ENCODE measurements around the gene SLC35F1.

DNA sequence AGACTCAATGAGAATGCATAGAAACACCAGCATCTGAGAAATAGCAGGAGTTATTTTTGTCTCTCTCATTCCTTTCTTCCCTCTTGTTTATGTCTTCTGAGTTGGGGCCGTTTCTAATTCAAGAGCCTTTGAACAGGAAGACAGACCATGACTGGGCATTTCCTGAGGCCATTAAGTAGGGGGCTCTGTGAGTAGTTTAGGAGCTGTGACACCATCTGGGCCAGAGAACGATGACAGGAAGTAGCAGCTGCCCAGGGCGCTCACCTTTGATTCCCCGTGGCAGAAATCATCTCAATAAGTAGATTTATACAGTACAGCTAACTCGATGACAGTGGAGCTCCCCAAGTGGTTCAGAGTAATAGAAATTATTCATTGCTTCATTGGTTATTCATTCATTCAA, 342.6 kb downstream of the SLC35F1 start:
- TF ChIP-seq, protein P1, sequence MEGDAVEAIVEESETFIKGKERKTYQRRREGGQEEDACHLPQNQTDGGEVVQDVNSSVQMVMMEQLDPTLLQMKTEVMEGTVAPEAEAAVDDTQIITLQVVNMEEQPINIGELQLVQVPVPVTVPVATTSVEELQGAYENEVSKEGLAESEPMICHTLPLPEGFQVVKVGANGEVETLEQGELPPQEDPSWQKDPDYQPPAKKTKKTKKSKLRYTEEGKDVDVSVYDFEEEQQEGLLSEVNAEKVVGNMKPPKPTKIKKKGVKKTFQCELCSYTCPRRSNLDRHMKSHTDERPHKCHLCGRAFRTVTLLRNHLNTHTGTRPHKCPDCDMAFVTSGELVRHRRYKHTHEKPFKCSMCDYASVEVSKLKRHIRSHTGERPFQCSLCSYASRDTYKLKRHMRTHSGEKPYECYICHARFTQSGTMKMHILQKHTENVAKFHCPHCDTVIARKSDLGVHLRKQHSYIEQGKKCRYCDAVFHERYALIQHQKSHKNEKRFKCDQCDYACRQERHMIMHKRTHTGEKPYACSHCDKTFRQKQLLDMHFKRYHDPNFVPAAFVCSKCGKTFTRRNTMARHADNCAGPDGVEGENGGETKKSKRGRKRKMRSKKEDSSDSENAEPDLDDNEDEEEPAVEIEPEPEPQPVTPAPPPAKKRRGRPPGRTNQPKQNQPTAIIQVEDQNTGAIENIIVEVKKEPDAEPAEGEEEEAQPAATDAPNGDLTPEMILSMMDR (IDR thresholded peaks at IDR 0.05): no peak
- no peak for TF ChIP-seq POLR2A (IDR thresholded peaks at IDR 0.05)
